Breast epithelium (tissue), 3 donors: ENCODE results near the gene ZCCHC17.

Source experiments
- POLR2AphosphoS5 ChIP-seq, 3 donors: sonication (generic); formaldehyde crosslinking; IDR thresholded peaks; one replicate each; pipeline ENCODE4 v1.6.1; 2017; ENCODE audit warnings: antibody characterized with exemption in 3 of 3
- TF ChIP-seq, protein P1 (sequence below), 3 donors: fragments of 450-650 bp; IDR thresholded peaks; one replicate each; pipeline ENCODE4 v1.5.1; 2016 to 2017; ENCODE audit warnings: antibody characterized with exemption in 3 of 3, mild to moderate bottlenecking in 3 of 3, moderate library complexity in 3 of 3

- TF ChIP-seq, protein P1, sequence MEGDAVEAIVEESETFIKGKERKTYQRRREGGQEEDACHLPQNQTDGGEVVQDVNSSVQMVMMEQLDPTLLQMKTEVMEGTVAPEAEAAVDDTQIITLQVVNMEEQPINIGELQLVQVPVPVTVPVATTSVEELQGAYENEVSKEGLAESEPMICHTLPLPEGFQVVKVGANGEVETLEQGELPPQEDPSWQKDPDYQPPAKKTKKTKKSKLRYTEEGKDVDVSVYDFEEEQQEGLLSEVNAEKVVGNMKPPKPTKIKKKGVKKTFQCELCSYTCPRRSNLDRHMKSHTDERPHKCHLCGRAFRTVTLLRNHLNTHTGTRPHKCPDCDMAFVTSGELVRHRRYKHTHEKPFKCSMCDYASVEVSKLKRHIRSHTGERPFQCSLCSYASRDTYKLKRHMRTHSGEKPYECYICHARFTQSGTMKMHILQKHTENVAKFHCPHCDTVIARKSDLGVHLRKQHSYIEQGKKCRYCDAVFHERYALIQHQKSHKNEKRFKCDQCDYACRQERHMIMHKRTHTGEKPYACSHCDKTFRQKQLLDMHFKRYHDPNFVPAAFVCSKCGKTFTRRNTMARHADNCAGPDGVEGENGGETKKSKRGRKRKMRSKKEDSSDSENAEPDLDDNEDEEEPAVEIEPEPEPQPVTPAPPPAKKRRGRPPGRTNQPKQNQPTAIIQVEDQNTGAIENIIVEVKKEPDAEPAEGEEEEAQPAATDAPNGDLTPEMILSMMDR (IDR thresholded peaks at IDR 0.05), result no peak
- TF ChIP-seq POLR2AphosphoS5 (IDR thresholded peaks at IDR 0.05), result no peak
These were observed 81.2 kb downstream of the ZCCHC17 start for GRCh38 chr1:31378001-31378400.
